AG04450 (cell line): ENCODE measurements around the gene MGAT4A. TPM values are rescaled to one million over a fixed set of nuclear protein-coding genes. Genes with fewer than 3 reads are reported as not detected.
A peak's percentile ranks its signal among the peaks of the same experiment; 100 is the strongest.

Source experiments
- CTCF ChIA-PET: fragments of 300-600, 350-600 bp; formaldehyde crosslinking; extraction: SDS; loops from one replicate; lab custom pipeline; 2022; ENCODE audit warnings: antibody characterized with exemption, inconsistent platforms; lab: Charles Lee
- POLR2A ChIA-PET: fragments of 350-600 bp; formaldehyde crosslinking; extraction: SDS; loops from one replicate; lab custom pipeline; 2021; ENCODE audit warnings: antibody characterized with exemption, inconsistent platforms; lab: Yijun Ruan, JAX
- DNase-seq: peaks from one replicate; pipeline ENCODE4 v3.0.0-alpha.2; 2011; ENCODE audit warnings: low read depth, low spot score
- H3K27ac ChIP-seq: one replicate; pipeline ENCODE4 v1.5.1; 2012; ENCODE audit warnings: low read depth, low read length, control low read depth
- H3K27me3 ChIP-seq: one replicate; pipeline ENCODE4 v1.6.0; 2012; ENCODE audit warnings: low read length; ENCODE audit not compliant: control insufficient read depth, insufficient read depth
- H3K4me3 ChIP-seq: 2 replicates; pipeline ENCODE4 v1.5.1; 2011; ENCODE audit warnings: mild to moderate bottlenecking, low read depth, low read length, control low read depth
- H3K9me3 ChIP-seq: 2 replicates; pipeline ENCODE4 v1.5.1; 2012; ENCODE audit warnings: low read length; ENCODE audit not compliant: control insufficient read depth, insufficient read depth
- polyA plus RNA-seq: library from polyadenylated mRNA; depleted of rRNA; stranded (reverse); fragments of >200 nt; gene quantifications from 2 replicates; pipeline ENCODE4 v1.2.3, GENCODE V29; 2011
- TF ChIP-seq, protein P1 (sequence below): IDR thresholded peaks from 2 replicates; pipeline ENCODE4 v1.5.1; 2011; ENCODE audit warnings: low read depth, low read length, control low read depth, inconsistent platforms

The MGAT4A gene
- polyA plus RNA-seq, 1 experiment = 0.04 TPM

GRCh38 chr2:98607104-98607503 lies 123.8 kb downstream of the MGAT4A start:
- POLR2A ChIA-PET = no interaction called here
- TF ChIP-seq, protein P1, sequence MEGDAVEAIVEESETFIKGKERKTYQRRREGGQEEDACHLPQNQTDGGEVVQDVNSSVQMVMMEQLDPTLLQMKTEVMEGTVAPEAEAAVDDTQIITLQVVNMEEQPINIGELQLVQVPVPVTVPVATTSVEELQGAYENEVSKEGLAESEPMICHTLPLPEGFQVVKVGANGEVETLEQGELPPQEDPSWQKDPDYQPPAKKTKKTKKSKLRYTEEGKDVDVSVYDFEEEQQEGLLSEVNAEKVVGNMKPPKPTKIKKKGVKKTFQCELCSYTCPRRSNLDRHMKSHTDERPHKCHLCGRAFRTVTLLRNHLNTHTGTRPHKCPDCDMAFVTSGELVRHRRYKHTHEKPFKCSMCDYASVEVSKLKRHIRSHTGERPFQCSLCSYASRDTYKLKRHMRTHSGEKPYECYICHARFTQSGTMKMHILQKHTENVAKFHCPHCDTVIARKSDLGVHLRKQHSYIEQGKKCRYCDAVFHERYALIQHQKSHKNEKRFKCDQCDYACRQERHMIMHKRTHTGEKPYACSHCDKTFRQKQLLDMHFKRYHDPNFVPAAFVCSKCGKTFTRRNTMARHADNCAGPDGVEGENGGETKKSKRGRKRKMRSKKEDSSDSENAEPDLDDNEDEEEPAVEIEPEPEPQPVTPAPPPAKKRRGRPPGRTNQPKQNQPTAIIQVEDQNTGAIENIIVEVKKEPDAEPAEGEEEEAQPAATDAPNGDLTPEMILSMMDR = no peak
- no peaks in the 10 kb centered on the region for H3K27me3 ChIP-seq
- no peaks in the 10 kb centered on the region for H3K9me3 ChIP-seq
- H3K4me3 ChIP-seq = peak overlapping the region; percentile 90
- H3K27ac ChIP-seq = no peak overlapping the region
- CTCF ChIA-PET = interaction anchor here (1.9 kb wide), 1 partner anchor 195 kb away, joined by 10 read pairs; no protein-coding TSS in a partner anchor
- no peak for DNase-seq

GRCh38 chr2:98606431-98606830 lies 124.5 kb downstream of the MGAT4A start:
- ChIA-PET POLR2A (no interaction called here), CTCF (interaction anchor here (1.9 kb wide), 1 partner anchor 194 kb away, joined by 10 read pairs; no protein-coding TSS in a partner anchor)
- Histone ChIP-seq H3K4me3 (no peak overlapping the region), H3K27ac (no peak overlapping the region), H3K27me3 (no peaks in the 10 kb centered on the region), H3K9me3 (no peaks in the 10 kb centered on the region)
- DNase-seq = no peak
- TF ChIP-seq, protein P1 = no peak

GRCh38 chr2:98605076-98605475 lies 125.9 kb downstream of the MGAT4A start:
- H3K27me3 ChIP-seq = no peaks in the 10 kb centered on the region
- H3K9me3 ChIP-seq = no peaks in the 10 kb centered on the region
- TF ChIP-seq, protein P1 = no peak
- ChIA-PET POLR2A (no interaction called here), CTCF (no interaction called here)
- no peak overlapping the region for H3K4me3 ChIP-seq
- no peak for DNase-seq
- no peak overlapping the region for H3K27ac ChIP-seq

DNA sequence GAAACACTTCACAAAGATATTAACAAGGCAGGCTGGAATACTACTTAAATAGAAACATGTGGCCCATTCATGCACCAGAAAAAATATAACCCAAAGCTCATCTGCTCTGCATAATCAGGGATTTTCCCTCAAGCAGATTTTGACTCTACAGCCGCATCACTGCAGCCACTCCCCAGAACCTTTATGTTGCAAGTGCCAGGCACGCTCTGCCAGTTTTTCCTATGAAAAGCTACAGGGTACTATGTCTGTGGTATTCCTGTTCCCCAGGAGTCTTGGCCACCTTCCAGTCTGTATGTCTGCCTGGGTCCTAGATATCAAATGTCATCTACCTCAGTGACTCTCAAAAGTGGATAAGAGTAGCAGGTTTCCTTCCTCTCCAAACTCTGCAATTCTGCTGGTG lies 126.4 kb downstream of the MGAT4A start:
- ChIA-PET POLR2A (no interaction called here), CTCF (interaction anchor here (1.2 kb wide), 1 partner anchor 192 kb away, joined by 5 read pairs; no protein-coding TSS in a partner anchor)
- Histone ChIP-seq H3K4me3 (no peak overlapping the region), H3K27ac (no peak overlapping the region), H3K27me3 (no peaks in the 10 kb centered on the region), H3K9me3 (no peaks in the 10 kb centered on the region)
- TF ChIP-seq, protein P1 = no peak
- no peak for DNase-seq

- POLR2A ChIA-PET = no interaction called here
- H3K9me3 ChIP-seq = no peaks in the 10 kb centered on the region
- no peak for DNase-seq
- TF ChIP-seq, protein P1 = peak; percentile 79
- CTCF ChIA-PET = interaction anchor here (0.7 to 1.7 kb wide), 6 partner anchors 15 to 193 kb away, joined by 3 to 13 read pairs (median 4); no protein-coding TSS in a partner anchor
- no peak overlapping the region for H3K4me3 ChIP-seq
- H3K27me3 ChIP-seq = no peaks in the 10 kb centered on the region
- H3K27ac ChIP-seq = no peak overlapping the region
These were observed 129.3 kb downstream of the MGAT4A start for GRCh38 chr2:98601532-98602132.
